ENCODE measurements around the gene CEACAM16. TPM values are rescaled to one million over a fixed set of nuclear protein-coding genes. Genes with fewer than 3 reads are reported as not detected.

Gene CEACAM16
- total RNA-seq, 2 experiments from 2014 or later: not detected

GRCh38 chr19:44694184-44694579, 4.8 kb upstream of the CEACAM16 start:
- ChIA-PET CTCF (interaction anchor here (0.7 to 1.5 kb wide), 6 partner anchors 30 to 77 kb away, joined by 3 to 8 read pairs (median 4); no protein-coding TSS in a partner anchor), POLR2A (interaction anchor here (0.6 kb wide), 1 partner anchor 81 kb away, joined by 3 read pairs; no protein-coding TSS in a partner anchor)
- peak; percentile 56 for DNase-seq
- intact Hi-C loops (cut with micrococcal nuclease): no loop called here
- H3K36me3 Mint-ChIP-seq (ENCODE audit: low read depth): no peaks in the 10 kb centered on the region
- peaks cover 4% of the 10 kb centered on the region for H3K27me3 Mint-ChIP-seq
- TF ChIP-seq, protein P1, sequence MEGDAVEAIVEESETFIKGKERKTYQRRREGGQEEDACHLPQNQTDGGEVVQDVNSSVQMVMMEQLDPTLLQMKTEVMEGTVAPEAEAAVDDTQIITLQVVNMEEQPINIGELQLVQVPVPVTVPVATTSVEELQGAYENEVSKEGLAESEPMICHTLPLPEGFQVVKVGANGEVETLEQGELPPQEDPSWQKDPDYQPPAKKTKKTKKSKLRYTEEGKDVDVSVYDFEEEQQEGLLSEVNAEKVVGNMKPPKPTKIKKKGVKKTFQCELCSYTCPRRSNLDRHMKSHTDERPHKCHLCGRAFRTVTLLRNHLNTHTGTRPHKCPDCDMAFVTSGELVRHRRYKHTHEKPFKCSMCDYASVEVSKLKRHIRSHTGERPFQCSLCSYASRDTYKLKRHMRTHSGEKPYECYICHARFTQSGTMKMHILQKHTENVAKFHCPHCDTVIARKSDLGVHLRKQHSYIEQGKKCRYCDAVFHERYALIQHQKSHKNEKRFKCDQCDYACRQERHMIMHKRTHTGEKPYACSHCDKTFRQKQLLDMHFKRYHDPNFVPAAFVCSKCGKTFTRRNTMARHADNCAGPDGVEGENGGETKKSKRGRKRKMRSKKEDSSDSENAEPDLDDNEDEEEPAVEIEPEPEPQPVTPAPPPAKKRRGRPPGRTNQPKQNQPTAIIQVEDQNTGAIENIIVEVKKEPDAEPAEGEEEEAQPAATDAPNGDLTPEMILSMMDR (IDR thresholded peaks at IDR 0.05): peak; percentile 42
- ATAC-seq: no peak
- H3K9me3 Mint-ChIP-seq: no peaks in the 10 kb centered on the region
- no peak overlapping the region for H3K4me3 Mint-ChIP-seq
- H3K27ac Mint-ChIP-seq: peak overlapping the region; percentile 46
- peaks cover 30% of the 10 kb centered on the region for H3K4me1 Mint-ChIP-seq (ENCODE audit: low read depth)

DNA sequence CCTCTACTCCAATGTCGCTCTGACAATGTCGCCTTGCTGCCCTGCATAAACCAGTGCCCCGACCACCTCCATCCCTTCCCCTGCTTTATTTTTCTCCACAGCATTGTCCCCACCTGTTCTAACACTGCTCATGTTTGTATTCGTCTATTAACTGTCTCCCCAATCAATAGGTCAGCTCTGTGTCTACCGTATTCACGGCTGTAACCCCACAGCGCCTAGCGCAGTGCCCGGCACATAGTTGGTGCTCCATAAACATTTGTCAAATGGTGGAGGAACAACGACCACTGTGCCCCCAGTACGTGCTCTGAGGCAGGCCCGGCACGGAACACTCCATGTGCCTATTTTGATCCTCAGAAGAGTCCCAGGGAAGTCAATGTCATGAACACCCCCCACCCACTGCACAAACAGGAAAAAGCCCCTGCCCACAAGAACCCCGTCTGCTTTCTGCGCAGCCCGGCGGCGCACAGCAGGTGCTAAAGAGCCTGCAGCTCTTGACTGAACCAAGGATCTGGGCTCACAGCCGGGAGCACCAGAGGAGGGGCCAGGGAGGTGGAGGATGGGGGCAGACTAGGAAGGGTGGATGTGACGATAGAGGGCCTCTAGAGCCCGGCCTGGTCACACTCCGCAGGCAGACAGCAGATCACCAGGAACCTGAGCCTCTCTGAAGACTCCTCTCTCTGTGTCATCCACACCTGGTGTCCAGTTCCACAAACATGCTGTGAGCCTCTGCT, 1.8 kb upstream of the CEACAM16 start:
- peaks cover 4% of the 10 kb centered on the region for H3K27me3 Mint-ChIP-seq
- CTCF ChIA-PET: interaction anchor here (1.6 kb wide), 1 partner anchor 74 kb away, joined by 5 read pairs; no protein-coding TSS in a partner anchor
- POLR2A ChIA-PET: no interaction called here
- no peaks in the 10 kb centered on the region for H3K9me3 Mint-ChIP-seq
- no peak overlapping the region for H3K27ac Mint-ChIP-seq
- intact Hi-C loops (cut with micrococcal nuclease): no loop called here
- no peak for DNase-seq
- H3K36me3 Mint-ChIP-seq (ENCODE audit: low read depth): no peaks in the 10 kb centered on the region
- TF ChIP-seq, protein P1 (IDR thresholded peaks at IDR 0.05): no peak
- no peak overlapping the region for H3K4me3 Mint-ChIP-seq
- H3K4me1 Mint-ChIP-seq (ENCODE audit: low read depth): peaks cover 15% of the 10 kb centered on the region
- no peak for ATAC-seq

- no peak for DNase-seq
Measured at GRCh38 chr19:44697670-44698034, 1.3 kb upstream of the CEACAM16 start.

DNA sequence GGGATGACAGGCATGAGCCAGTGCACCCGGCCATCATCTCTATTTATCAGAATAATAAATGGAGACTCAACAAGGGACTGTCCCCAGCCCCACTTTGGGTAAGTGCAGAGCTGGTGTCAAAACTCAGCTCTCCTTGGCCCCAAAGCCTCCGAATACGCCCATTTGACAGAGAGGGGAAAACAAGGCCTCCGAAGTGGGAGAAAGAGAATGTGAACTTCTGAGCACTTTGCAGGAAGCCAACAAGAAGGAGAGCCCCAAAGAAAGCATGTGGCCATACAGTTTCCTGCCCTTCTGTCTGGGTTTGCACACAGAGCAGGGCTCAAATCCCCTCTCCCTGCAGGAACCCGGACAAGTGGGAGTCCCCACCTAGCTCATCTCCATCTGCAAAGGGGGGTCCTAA, 1.6 kb downstream of the CEACAM16 start:
- no peak overlapping the region for H3K4me3 Mint-ChIP-seq
- POLR2A ChIA-PET: no interaction called here
- TF ChIP-seq, protein P1 (IDR thresholded peaks at IDR 0.05): no peak

More at GRCh38 chr19:44697670-44698034, 1.3 kb upstream of the CEACAM16 start:
- Mint-ChIP-seq H3K27me3 (peaks cover 4% of the 10 kb centered on the region), H3K4me1 (ENCODE audit: low read depth) (peaks cover 10% of the 10 kb centered on the region), H3K27ac (no peak overlapping the region), H3K4me3 (no peak overlapping the region), H3K36me3 (ENCODE audit: low read depth) (no peaks in the 10 kb centered on the region), H3K9me3 (no peaks in the 10 kb centered on the region)
- POLR2A ChIA-PET: no interaction called here
- intact Hi-C loops (cut with micrococcal nuclease): no loop called here
- TF ChIP-seq, protein P1 (IDR thresholded peaks at IDR 0.05): no peak
- no peak for ATAC-seq
- CTCF ChIA-PET: no interaction called here

DNA sequence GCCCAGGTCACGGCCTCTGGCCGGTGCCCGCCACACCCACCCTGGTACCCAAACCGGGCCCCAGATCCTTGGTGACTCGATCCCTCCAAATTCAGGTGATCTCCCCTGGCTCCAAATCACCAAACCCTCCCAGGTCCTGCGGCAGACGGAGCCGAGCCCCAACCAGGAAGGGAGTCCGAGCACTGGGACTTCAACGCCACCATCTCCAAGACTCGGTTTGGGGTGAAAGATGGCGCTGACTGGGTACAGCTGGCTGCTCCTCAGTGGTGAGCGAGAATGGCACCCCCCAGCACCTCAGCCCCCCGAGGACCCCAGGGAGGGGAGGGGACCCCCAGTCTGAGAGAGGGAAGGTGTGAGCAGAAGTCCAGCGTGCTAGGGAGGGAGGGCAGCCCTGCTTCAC, 2.3 kb downstream of the CEACAM16 start:
- no peak overlapping the region for H3K4me3 Mint-ChIP-seq
- TF ChIP-seq, protein P1 (IDR thresholded peaks at IDR 0.05): no peak
- ATAC-seq: no peak
- H3K9me3 Mint-ChIP-seq: no peaks in the 10 kb centered on the region
- intact Hi-C loops (cut with micrococcal nuclease): no loop called here
- ChIA-PET CTCF (interaction anchor here (1.1 kb wide), 1 partner anchor 12 kb away, joined by 3 read pairs; no protein-coding TSS in a partner anchor), POLR2A (no interaction called here)
- H3K27me3 Mint-ChIP-seq: peaks cover 6% of the 10 kb centered on the region
- no peak for DNase-seq
- no peaks in the 10 kb centered on the region for H3K36me3 Mint-ChIP-seq (ENCODE audit: low read depth)
- no peaks in the 10 kb centered on the region for H3K4me1 Mint-ChIP-seq (ENCODE audit: low read depth)
- H3K27ac Mint-ChIP-seq: no peak overlapping the region

More for the DNA sequence above, 1.6 kb downstream of the CEACAM16 start:
- Mint-ChIP-seq H3K27ac (no peak overlapping the region), H3K27me3 (peaks cover 6% of the 10 kb centered on the region), H3K4me1 (ENCODE audit: low read depth) (no peaks in the 10 kb centered on the region), H3K36me3 (ENCODE audit: low read depth) (no peaks in the 10 kb centered on the region), H3K9me3 (no peaks in the 10 kb centered on the region)
- ATAC-seq (no peak), DNase-seq (no peak)
- intact Hi-C loops (cut with micrococcal nuclease): no loop called here
- CTCF ChIA-PET: interaction anchor here (1.0 to 2.1 kb wide), 2 partner anchors 70 to 84 kb away, joined by 3 to 7 read pairs; no protein-coding TSS in a partner anchor
